Fibroblast of lung (primary cell): ENCODE measurements around the gene PLPP1. TPM values are rescaled to one million over a fixed set of nuclear protein-coding genes. Genes with fewer than 3 reads are reported as not detected.

ENCODE experiments used
- DNase-seq, 2 donors: peaks; one replicate each; pipeline versions ENCODE4 v3.0.0 to v3.0.0-alpha.2; 2010; ENCODE audit warnings: low read depth in 2 of 2
- H2AFZ ChIP-seq: 2 replicates; pipeline ENCODE4 v1.5.1; 2012; ENCODE audit warnings: low read length, control low read depth, inconsistent platforms
- H3K27ac ChIP-seq: 2 replicates; pipeline ENCODE4 v1.5.1; 2011; ENCODE audit warnings: low read length, control low read depth; ENCODE audit not compliant: insufficient read depth
- H3K27me3 ChIP-seq: 2 replicates; pipeline ENCODE4 v1.5.1; 2011; ENCODE audit warnings: mild to moderate bottlenecking, low read length; ENCODE audit not compliant: control insufficient read depth, insufficient read depth
- H3K36me3 ChIP-seq: 2 replicates; pipeline ENCODE4 v1.5.1; 2011; ENCODE audit warnings: low read length; ENCODE audit not compliant: control insufficient read depth, insufficient read depth
- H3K4me1 ChIP-seq: 2 replicates; pipeline ENCODE4 v1.5.1; 2011; ENCODE audit warnings: low read length; ENCODE audit not compliant: control insufficient read depth, insufficient read depth; ENCODE audit errors: extremely low read depth
- H3K4me2 ChIP-seq: 2 replicates; pipeline ENCODE4 v1.5.1; 2011; ENCODE audit warnings: low read length, control low read depth; ENCODE audit not compliant: insufficient read depth; ENCODE audit errors: extremely low read depth
- H3K4me3 ChIP-seq, 4 experiments: fragments of 200-600 bp in 1 of 4; sonication (generic) in 1 of 4; replicated peaks in 1 of 4; 2 replicates each; pipeline ENCODE4 v1.5.1; 2011 to 2016; ENCODE audit warnings: low read length in 4 of 4, low read depth in 3 of 4, mild to moderate bottlenecking in 3 of 4, control low read depth in 2 of 4, inconsistent platforms in 1 of 4, mixed read lengths in 1 of 4; ENCODE audit not compliant: insufficient read depth in 1 of 4; ENCODE audit errors: control extremely low read depth in 1 of 4
- H3K79me2 ChIP-seq: 2 replicates; pipeline ENCODE4 v1.5.1; 2012; ENCODE audit warnings: mild to moderate bottlenecking, low read length, inconsistent platforms; ENCODE audit not compliant: control insufficient read depth, insufficient read depth
- H3K9ac ChIP-seq: 2 replicates; pipeline ENCODE4 v1.5.1; 2011; ENCODE audit warnings: mild to moderate bottlenecking, low read length, control low read depth; ENCODE audit not compliant: insufficient read depth
- H3K9me3 ChIP-seq: 2 replicates; pipeline ENCODE4 v1.5.1; 2012; ENCODE audit warnings: low read depth, low read length; ENCODE audit not compliant: control insufficient read depth, insufficient read depth
- H4K20me1 ChIP-seq: 2 replicates; pipeline ENCODE4 v1.5.1; 2011; ENCODE audit warnings: low read length; ENCODE audit not compliant: control insufficient read depth, insufficient read depth; ENCODE audit errors: extremely low read depth
- EZH2 ChIP-seq: IDR thresholded peaks from 2 replicates; pipeline ENCODE4 v1.5.1; 2012; ENCODE audit warnings: low read length, control low read depth, mild to moderate bottlenecking; ENCODE audit errors: missing control alignments
- polyA plus RNA-seq, 2 donors: library from polyadenylated mRNA; depleted of rRNA in 1 of 2; stranded (reverse) in 1 of 2; unstranded in 1 of 2; fragments of >200 nt; gene quantifications; 2 replicates each; pipeline ENCODE4 v1.2.1, GENCODE V29; 2011 to 2012; ENCODE audit warnings: missing spikeins in 1 of 2
- total RNA-seq: library from RNA; depleted of rRNA; stranded (reverse); fragments of >200 nt; gene quantifications from 2 replicates; pipeline ENCODE4 v1.2.1, GENCODE V29; 2014
- TF ChIP-seq, protein P1 (sequence below), 2 donors: IDR thresholded peaks in 1 of 2; conservative IDR thresholded peaks in 1 of 2; 1 replicate in 1 of 2; 2 replicates in 1 of 2; pipeline ENCODE4 v1.5.1; 2011 to 2012; ENCODE audit warnings: low read length in 2 of 2, control low read depth in 1 of 2, inconsistent platforms in 1 of 2, low read depth in 1 of 2, mild to moderate bottlenecking in 1 of 2

Gene PLPP1
- total and polyA plus RNA-seq, 2 donors (not counting 1 experiment from before 2014, with no cell fraction given) = 73.5 to 76.8 TPM

DNA sequence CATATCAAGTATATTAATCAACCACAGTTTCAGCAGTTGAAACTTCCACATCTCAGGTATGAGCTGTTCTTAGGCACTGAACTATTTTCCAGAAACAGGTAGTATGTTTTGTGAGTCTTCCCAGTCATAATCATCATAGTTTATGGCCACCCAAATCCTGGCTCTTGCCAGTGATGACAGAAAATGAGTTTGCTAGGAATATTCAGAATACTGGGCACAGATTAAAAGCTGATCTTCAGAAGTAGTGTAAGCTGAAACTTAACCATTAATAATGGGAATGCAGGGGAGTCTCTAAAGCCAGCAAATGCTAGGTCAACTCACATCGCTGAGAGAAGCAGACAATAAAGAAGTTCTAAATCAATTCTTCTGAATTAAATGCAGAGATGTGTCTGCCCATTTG is 64.5 kb downstream of the PLPP1 start:
- H3K27ac ChIP-seq = no peak overlapping the region
- H4K20me1 ChIP-seq = no peaks in the 10 kb centered on the region
- H3K9me3 ChIP-seq = no peaks in the 10 kb centered on the region
- TF ChIP-seq, protein P1, sequence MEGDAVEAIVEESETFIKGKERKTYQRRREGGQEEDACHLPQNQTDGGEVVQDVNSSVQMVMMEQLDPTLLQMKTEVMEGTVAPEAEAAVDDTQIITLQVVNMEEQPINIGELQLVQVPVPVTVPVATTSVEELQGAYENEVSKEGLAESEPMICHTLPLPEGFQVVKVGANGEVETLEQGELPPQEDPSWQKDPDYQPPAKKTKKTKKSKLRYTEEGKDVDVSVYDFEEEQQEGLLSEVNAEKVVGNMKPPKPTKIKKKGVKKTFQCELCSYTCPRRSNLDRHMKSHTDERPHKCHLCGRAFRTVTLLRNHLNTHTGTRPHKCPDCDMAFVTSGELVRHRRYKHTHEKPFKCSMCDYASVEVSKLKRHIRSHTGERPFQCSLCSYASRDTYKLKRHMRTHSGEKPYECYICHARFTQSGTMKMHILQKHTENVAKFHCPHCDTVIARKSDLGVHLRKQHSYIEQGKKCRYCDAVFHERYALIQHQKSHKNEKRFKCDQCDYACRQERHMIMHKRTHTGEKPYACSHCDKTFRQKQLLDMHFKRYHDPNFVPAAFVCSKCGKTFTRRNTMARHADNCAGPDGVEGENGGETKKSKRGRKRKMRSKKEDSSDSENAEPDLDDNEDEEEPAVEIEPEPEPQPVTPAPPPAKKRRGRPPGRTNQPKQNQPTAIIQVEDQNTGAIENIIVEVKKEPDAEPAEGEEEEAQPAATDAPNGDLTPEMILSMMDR (conservative IDR thresholded peaks at IDR 0.05 in 1 of 2, IDR thresholded peaks at IDR 0.05 in 1 of 2; ENCODE audit: low read depth in 1 of 2, low read length in 2 of 2) = no peak
- TF ChIP-seq EZH2 = no peak
- H2AFZ ChIP-seq = no peak overlapping the region
- H3K9ac ChIP-seq = no peak overlapping the region
- no peak for DNase-seq
- peaks cover 2% of the 10 kb centered on the region for H3K36me3 ChIP-seq
- H3K4me2 ChIP-seq = no peak overlapping the region
- H3K4me3 ChIP-seq = no peak overlapping the region
- no peaks in the 10 kb centered on the region for H3K4me1 ChIP-seq
- H3K27me3 ChIP-seq = no peaks in the 10 kb centered on the region
- no peaks in the 10 kb centered on the region for H3K79me2 ChIP-seq

DNA sequence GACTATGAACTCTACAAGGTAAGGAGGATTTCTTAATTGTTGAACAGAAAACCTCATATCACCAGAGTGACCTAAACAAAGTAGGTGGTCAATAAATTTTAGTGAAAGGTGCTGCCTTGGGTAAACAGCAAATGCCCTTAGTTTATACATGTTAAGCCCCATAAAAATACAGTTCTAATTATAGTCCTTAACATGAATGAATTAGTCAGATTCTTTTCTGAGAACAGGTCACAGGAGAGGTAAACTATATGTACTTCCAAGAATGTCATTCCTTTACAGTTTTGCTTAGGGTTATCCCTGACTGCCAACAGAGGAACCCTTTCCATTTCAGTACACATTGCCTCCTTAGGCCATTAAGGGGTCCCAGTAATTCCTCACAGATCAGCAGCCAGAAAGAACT is 64.9 kb downstream of the PLPP1 start:
- Histone ChIP-seq H3K36me3 (peaks cover 2% of the 10 kb centered on the region), H3K27ac (no peak overlapping the region), H3K9me3 (no peaks in the 10 kb centered on the region), H3K4me2 (no peak overlapping the region), H3K4me1 (no peaks in the 10 kb centered on the region), H3K27me3 (no peaks in the 10 kb centered on the region), H3K4me3 (no peak overlapping the region), H2AFZ (no peak overlapping the region), H3K79me2 (no peaks in the 10 kb centered on the region), H3K9ac (no peak overlapping the region), H4K20me1 (no peaks in the 10 kb centered on the region)
- DNase-seq = no peak
- TF ChIP-seq EZH2 = no peak
- TF ChIP-seq, protein P1 (conservative IDR thresholded peaks at IDR 0.05 in 1 of 2, IDR thresholded peaks at IDR 0.05 in 1 of 2; ENCODE audit: low read depth in 1 of 2, low read length in 2 of 2) = no peak

DNA sequence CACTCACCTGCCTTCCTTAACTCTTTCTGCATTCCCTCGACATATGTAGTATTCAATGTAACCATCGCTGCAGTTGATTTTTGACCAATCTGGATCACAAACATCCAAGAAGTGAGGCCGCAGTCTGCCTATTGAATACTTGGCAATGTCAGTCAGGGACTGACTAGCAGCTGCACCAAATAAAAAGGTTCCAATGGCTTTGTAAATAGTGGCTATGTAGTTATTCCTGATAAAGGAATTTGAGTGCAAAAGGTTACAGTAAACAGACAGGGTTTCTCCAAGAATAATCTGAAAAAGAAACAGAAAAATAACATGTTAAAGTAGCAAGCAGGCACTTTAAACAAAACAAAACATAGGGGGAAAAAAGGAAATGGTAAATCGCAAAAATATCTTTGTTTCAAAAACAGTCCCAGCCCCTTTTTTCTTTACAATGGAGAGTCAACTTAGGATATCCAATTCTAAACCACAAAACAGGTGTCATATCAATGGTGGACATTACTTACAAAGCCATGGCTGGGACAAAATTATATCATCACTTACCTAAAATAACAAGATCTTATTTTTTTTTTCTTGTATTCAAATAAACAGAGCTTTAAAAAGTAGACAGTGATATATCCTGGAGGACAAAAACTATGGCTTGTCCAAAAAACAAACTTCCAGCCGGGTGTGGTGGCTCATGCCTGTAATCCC is 66.8 kb downstream of the PLPP1 start:
- no peaks in the 10 kb centered on the region for H3K27me3 ChIP-seq
- H3K4me1 ChIP-seq = no peaks in the 10 kb centered on the region
- H3K27ac ChIP-seq = no peak overlapping the region
- H4K20me1 ChIP-seq = no peaks in the 10 kb centered on the region
- no peak for DNase-seq
- H3K36me3 ChIP-seq = peaks cover 2% of the 10 kb centered on the region
- H3K4me3 ChIP-seq = no peak overlapping the region
- no peak overlapping the region for H3K9ac ChIP-seq
- no peak overlapping the region for H2AFZ ChIP-seq
- H3K79me2 ChIP-seq = no peaks in the 10 kb centered on the region
- no peak overlapping the region for H3K4me2 ChIP-seq
- H3K9me3 ChIP-seq = no peaks in the 10 kb centered on the region
- TF ChIP-seq, protein P1 (conservative IDR thresholded peaks at IDR 0.05 in 1 of 2, IDR thresholded peaks at IDR 0.05 in 1 of 2; ENCODE audit: low read depth in 1 of 2, low read length in 2 of 2) = no peak
- TF ChIP-seq EZH2 = no peak
